ENCODE measurements around the gene MAML3.

MAML3 gene

DNA sequence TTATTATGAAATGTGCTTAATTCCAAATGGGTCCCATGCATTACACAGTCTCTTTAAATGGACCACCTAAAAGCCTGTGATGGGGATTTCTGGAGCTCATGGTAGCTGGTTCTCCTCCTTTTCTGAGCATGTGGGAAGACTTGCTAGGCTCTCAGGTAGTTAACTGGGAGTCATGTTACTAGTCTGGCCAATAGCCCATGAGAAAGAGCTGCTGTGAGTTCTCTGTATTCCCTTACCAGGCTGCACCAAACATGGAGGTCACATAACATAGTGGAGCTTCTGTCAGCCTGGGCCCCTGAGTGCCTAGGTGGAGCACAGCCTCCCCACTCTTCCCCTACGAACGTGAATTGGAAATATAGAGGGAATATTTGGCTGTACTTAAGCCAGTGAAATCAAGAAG is 198.4 kb downstream of the MAML3 start:
- Histone ChIP-seq H3K27me3 (ENCODE audit: insufficient read depth, poor library complexity, severe bottlenecking) (no peaks in the 10 kb centered on the region), H3K27ac (replicated peaks) (no peak overlapping the region), H3K4me3 (replicated peaks; ENCODE audit: insufficient read depth, low read length) (no peak overlapping the region)
- TF ChIP-seq SPI1 (IDR thresholded peaks at IDR 0.05; ENCODE audit: borderline replicate concordance, low read depth) (no peak), POLR2AphosphoS5 (IDR thresholded peaks at IDR 0.05; ENCODE audit: low read depth) (no peak), GABPA (IDR thresholded peaks at IDR 0.05; ENCODE audit: low read depth) (no peak), REST (IDR thresholded peaks at IDR 0.05; ENCODE audit: insufficient replicate concordance, low read depth) (no peak)
- TF ChIP-seq, protein P1, sequence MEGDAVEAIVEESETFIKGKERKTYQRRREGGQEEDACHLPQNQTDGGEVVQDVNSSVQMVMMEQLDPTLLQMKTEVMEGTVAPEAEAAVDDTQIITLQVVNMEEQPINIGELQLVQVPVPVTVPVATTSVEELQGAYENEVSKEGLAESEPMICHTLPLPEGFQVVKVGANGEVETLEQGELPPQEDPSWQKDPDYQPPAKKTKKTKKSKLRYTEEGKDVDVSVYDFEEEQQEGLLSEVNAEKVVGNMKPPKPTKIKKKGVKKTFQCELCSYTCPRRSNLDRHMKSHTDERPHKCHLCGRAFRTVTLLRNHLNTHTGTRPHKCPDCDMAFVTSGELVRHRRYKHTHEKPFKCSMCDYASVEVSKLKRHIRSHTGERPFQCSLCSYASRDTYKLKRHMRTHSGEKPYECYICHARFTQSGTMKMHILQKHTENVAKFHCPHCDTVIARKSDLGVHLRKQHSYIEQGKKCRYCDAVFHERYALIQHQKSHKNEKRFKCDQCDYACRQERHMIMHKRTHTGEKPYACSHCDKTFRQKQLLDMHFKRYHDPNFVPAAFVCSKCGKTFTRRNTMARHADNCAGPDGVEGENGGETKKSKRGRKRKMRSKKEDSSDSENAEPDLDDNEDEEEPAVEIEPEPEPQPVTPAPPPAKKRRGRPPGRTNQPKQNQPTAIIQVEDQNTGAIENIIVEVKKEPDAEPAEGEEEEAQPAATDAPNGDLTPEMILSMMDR (IDR thresholded peaks at IDR 0.05; ENCODE audit: insufficient read depth, low read length), result no peak
- no peak for DNase-seq (ENCODE audit: low read depth in 1 of 2, low spot score in 1 of 2)

DNA sequence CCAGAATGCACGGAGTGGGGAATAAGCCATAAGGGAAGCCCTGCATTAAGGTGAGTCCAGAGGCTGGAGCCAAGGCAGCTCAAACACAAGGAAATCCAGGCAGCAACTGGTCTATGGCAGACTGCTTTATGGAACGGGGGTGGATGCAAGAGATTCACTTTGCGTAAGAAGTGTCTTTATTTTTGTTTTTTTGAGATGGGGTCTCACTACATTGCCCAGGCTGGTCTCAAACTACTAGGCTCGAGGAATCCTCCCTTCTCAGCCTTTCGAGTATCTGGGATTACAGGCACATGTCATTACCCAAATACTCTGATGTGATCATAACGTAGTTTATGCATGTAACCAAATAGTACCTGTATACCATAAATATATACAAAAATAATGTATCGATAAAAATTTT is 199.5 kb downstream of the MAML3 start:
- DNase-seq (ENCODE audit: low read depth in 1 of 2, low spot score in 1 of 2), result no peak
- H3K27me3 ChIP-seq (ENCODE audit: insufficient read depth, poor library complexity, severe bottlenecking), result no peaks in the 10 kb centered on the region
- H3K4me3 ChIP-seq (replicated peaks; ENCODE audit: insufficient read depth, low read length), result no peak overlapping the region
- TF ChIP-seq POLR2AphosphoS5 (IDR thresholded peaks at IDR 0.05; ENCODE audit: low read depth), result no peak
- no peak for TF ChIP-seq GABPA (IDR thresholded peaks at IDR 0.05; ENCODE audit: low read depth)
- TF ChIP-seq SPI1 (IDR thresholded peaks at IDR 0.05; ENCODE audit: borderline replicate concordance, low read depth), result no peak
- TF ChIP-seq, protein P1 (IDR thresholded peaks at IDR 0.05; ENCODE audit: insufficient read depth, low read length), result no peak
- TF ChIP-seq REST (IDR thresholded peaks at IDR 0.05; ENCODE audit: insufficient replicate concordance, low read depth), result no peak
- H3K27ac ChIP-seq (replicated peaks), result no peak overlapping the region

GRCh38 chr4:139951021-139951420 is 203.0 kb downstream of the MAML3 start:
- Histone ChIP-seq H3K27ac (replicated peaks) (0 out of 2 replicates have a peak overlapping the region, but pooled peaks have one; percentile 17), H3K27me3 (ENCODE audit: insufficient read depth, poor library complexity, severe bottlenecking) (no peaks in the 10 kb centered on the region), H3K4me3 (replicated peaks; ENCODE audit: insufficient read depth, low read length) (no peak overlapping the region)
- DNase-seq (ENCODE audit: low read depth in 1 of 2, low spot score in 1 of 2), result no peak
- TF ChIP-seq SPI1 (IDR thresholded peaks at IDR 0.05; ENCODE audit: borderline replicate concordance, low read depth), result peak; percentile 52; the same call in 1 of the 2 replicates
- no peak for TF ChIP-seq REST (IDR thresholded peaks at IDR 0.05; ENCODE audit: insufficient replicate concordance, low read depth)
- no peak for TF ChIP-seq GABPA (IDR thresholded peaks at IDR 0.05; ENCODE audit: low read depth)

Data from HL-60 (cell line).